ENCODE data around the gene ZRANB3. TPM values are rescaled to one million over a fixed set of nuclear protein-coding genes. Genes with fewer than 3 reads are reported as not detected.

The ZRANB3 gene
- total and polyA plus RNA-seq, 2 donors (not counting 3 experiments of a cell fraction or from before 2014, with no cell fraction given), result 2.2 to 6.0 TPM

DNA sequence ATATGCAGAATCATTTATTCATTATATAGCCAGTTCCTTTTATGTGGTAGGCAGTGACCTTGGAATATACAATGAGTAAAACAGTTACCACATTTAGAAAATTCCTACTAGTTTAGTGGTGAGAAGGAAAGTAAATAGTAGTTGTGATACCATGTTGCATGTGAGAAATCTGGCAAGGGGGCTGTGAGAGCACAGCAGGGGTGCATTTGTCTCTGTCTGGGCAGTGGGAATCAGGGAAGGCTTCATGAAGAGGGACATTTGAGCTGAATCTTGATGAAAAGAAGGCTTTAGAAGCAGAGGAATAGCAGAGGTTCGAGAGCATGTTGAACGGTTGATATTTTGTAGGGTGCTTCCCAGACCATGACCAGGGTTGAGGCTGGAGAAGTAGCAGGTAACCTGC is 400.3 kb downstream of the ZRANB3 start:
- no peaks in the 10 kb centered on the region for H3K9me3 ChIP-seq (replicated peaks; ENCODE audit: control insufficient read depth, insufficient read depth, low read length)
- CTCF ChIA-PET, result interaction anchor here (1.4 kb wide), 1 partner anchor 11 kb away, joined by 5 read pairs; no protein-coding TSS in a partner anchor
- no peak overlapping the region for H3K4me3 ChIP-seq (replicated peaks in 1 of 3; ENCODE audit: insufficient read depth in 1 of 3, low read depth in 1 of 3, low read length in 3 of 3)
- intact Hi-C loops (cut with micrococcal nuclease) (no loop called here), dilution Hi-C loops (cut with MboI; ENCODE audit: extremely low pct_ligation_motif_present, low sequenced_read_pairs) (no loop called here)
- no peak overlapping the region for H3K4me2 ChIP-seq (ENCODE audit: insufficient read depth, low read length)
- no peak overlapping the region for H2AFZ ChIP-seq (ENCODE audit: low read depth, low read length)
- no peak overlapping the region for H3K9ac ChIP-seq (replicated peaks; ENCODE audit: extremely low read depth, insufficient read depth, low read length)
- H3K79me2 ChIP-seq (ENCODE audit: control insufficient read depth, insufficient read depth, low read length), result no peaks in the 10 kb centered on the region
- TF ChIP-seq JUN (IDR thresholded peaks at IDR 0.05; ENCODE audit: borderline replicate concordance, insufficient read depth, insufficient read length, low read depth) (no peak), FOS (IDR thresholded peaks at IDR 0.05; ENCODE audit: borderline replicate concordance, insufficient read depth, low read length) (no peak)
- TF ChIP-seq, protein P1, sequence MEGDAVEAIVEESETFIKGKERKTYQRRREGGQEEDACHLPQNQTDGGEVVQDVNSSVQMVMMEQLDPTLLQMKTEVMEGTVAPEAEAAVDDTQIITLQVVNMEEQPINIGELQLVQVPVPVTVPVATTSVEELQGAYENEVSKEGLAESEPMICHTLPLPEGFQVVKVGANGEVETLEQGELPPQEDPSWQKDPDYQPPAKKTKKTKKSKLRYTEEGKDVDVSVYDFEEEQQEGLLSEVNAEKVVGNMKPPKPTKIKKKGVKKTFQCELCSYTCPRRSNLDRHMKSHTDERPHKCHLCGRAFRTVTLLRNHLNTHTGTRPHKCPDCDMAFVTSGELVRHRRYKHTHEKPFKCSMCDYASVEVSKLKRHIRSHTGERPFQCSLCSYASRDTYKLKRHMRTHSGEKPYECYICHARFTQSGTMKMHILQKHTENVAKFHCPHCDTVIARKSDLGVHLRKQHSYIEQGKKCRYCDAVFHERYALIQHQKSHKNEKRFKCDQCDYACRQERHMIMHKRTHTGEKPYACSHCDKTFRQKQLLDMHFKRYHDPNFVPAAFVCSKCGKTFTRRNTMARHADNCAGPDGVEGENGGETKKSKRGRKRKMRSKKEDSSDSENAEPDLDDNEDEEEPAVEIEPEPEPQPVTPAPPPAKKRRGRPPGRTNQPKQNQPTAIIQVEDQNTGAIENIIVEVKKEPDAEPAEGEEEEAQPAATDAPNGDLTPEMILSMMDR (IDR thresholded peaks at IDR 0.05; ENCODE audit: extremely low read depth in 1 of 2, insufficient read depth in 1 of 2, low read depth in 1 of 2, low read length in 2 of 2), result no peak
- TF ChIP-seq, protein P2, sequence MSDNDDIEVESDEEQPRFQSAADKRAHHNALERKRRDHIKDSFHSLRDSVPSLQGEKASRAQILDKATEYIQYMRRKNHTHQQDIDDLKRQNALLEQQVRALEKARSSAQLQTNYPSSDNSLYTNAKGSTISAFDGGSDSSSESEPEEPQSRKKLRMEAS (IDR thresholded peaks at IDR 0.05; ENCODE audit: insufficient read depth, insufficient read length), result no peak
- H3K9me1 ChIP-seq (replicated peaks; ENCODE audit: control insufficient read depth, extremely low read depth, insufficient read depth, low read length), result no peaks in the 10 kb centered on the region
- H3K4me1 ChIP-seq (ENCODE audit: control insufficient read depth, extremely low read depth, insufficient read depth, low read length), result no peaks in the 10 kb centered on the region
- no peak for DNase-seq (ENCODE audit: low read depth, low spot score)
- POLR2A ChIA-PET, result no interaction called here
- H3K27ac ChIP-seq (ENCODE audit: insufficient read depth, low read depth, low read length), result no peak overlapping the region
- no peaks in the 10 kb centered on the region for H3K27me3 ChIP-seq (ENCODE audit: control insufficient read depth in 2 of 2, insufficient read depth in 2 of 2, low read length in 2 of 2)
- H3K36me3 ChIP-seq (ENCODE audit: control insufficient read depth in 2 of 2, extremely low read depth in 1 of 2, insufficient read depth in 2 of 2, low read length in 2 of 2), result peaks cover 9 to 12% of the 10 kb centered on the region in 2 experiments
- BruUV-seq (replicated peaks), result no TSS peak
- H4K20me1 ChIP-seq (replicated peaks; ENCODE audit: control insufficient read depth, extremely low read depth, insufficient read depth, low read length), result no peaks in the 10 kb centered on the region
- FAIRE-seq, result no peak

DNA sequence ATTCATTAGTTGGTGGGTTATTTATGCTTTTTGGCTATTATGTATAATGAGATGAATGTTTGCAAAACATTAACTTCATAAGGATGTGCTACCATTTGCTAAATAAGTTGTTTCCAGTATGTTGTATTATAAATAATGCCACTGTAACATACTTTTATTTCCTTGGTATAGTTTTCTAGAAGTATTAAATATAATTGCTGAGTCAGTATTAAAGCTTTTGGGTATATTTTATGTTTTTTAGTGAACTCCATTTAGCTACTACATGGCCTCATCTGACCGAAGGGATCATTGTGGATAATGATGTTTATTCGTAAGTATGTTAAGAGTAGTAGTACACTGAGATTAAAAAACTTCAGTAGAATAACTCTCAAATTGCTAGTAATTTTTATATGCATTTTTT is 405.1 kb downstream of the ZRANB3 start:
- H3K4me3 ChIP-seq (replicated peaks in 1 of 3; ENCODE audit: insufficient read depth in 1 of 3, low read depth in 1 of 3, low read length in 3 of 3), result no peak overlapping the region
- no TSS peak for BruUV-seq (replicated peaks)
- H3K27me3 ChIP-seq (ENCODE audit: control insufficient read depth in 2 of 2, insufficient read depth in 2 of 2, low read length in 2 of 2), result no peaks in the 10 kb centered on the region
- no peak overlapping the region for H3K9ac ChIP-seq (replicated peaks; ENCODE audit: extremely low read depth, insufficient read depth, low read length)
- no peaks in the 10 kb centered on the region for H3K79me2 ChIP-seq (ENCODE audit: control insufficient read depth, insufficient read depth, low read length)
- no peak overlapping the region for H3K27ac ChIP-seq (ENCODE audit: insufficient read depth, low read depth, low read length)
- no peak overlapping the region for H2AFZ ChIP-seq (ENCODE audit: low read depth, low read length)
- no peak overlapping the region for H3K4me2 ChIP-seq (ENCODE audit: insufficient read depth, low read length)
- no peaks in the 10 kb centered on the region for H3K9me1 ChIP-seq (replicated peaks; ENCODE audit: control insufficient read depth, extremely low read depth, insufficient read depth, low read length)
- H4K20me1 ChIP-seq (replicated peaks; ENCODE audit: control insufficient read depth, extremely low read depth, insufficient read depth, low read length), result no peaks in the 10 kb centered on the region
- TF ChIP-seq JUN (IDR thresholded peaks at IDR 0.05; ENCODE audit: borderline replicate concordance, insufficient read depth, insufficient read length, low read depth), result no peak
- no peak for TF ChIP-seq POLR2A (IDR thresholded peaks at IDR 0.05; ENCODE audit: low read depth, low read length)
- TF ChIP-seq, protein P1 (IDR thresholded peaks at IDR 0.05; ENCODE audit: extremely low read depth in 1 of 2, insufficient read depth in 1 of 2, low read depth in 1 of 2, low read length in 2 of 2), result no peak
- TF ChIP-seq FOS (IDR thresholded peaks at IDR 0.05; ENCODE audit: borderline replicate concordance, insufficient read depth, low read length), result no peak
- no peak for TF ChIP-seq POLR2AphosphoS5 (IDR thresholded peaks at IDR 0.05; ENCODE audit: insufficient read depth, low read depth, low read length)
- TF ChIP-seq, protein P2 (IDR thresholded peaks at IDR 0.05; ENCODE audit: insufficient read depth, insufficient read length), result no peak
- no peak for TF ChIP-seq MYC (IDR thresholded peaks at IDR 0.05; ENCODE audit: low read depth, low read length)
- no peak for TF ChIP-seq EZH2 (IDR thresholded peaks at IDR 0.05; ENCODE audit: borderline replicate concordance, low read depth, low read length, severe bottlenecking)
- no peak for TF ChIP-seq GATA2 (IDR thresholded peaks at IDR 0.05; ENCODE audit: insufficient read depth, insufficient read length, low read depth, low read length)
- ChIA-PET CTCF (no interaction called here), POLR2A (no interaction called here)
- no peaks in the 10 kb centered on the region for H3K4me1 ChIP-seq (ENCODE audit: control insufficient read depth, extremely low read depth, insufficient read depth, low read length)
- DNase-seq (ENCODE audit: low read depth, low spot score), result no peak
- H3K9me3 ChIP-seq (replicated peaks; ENCODE audit: control insufficient read depth, insufficient read depth, low read length), result no peaks in the 10 kb centered on the region
- no peak for FAIRE-seq
- H3K36me3 ChIP-seq (ENCODE audit: control insufficient read depth in 2 of 2, extremely low read depth in 1 of 2, insufficient read depth in 2 of 2, low read length in 2 of 2), result peaks cover 4 to 6% of the 10 kb centered on the region in 2 experiments
- dilution Hi-C loops (cut with MboI; ENCODE audit: extremely low pct_ligation_motif_present, low sequenced_read_pairs) (no loop called here), intact Hi-C loops (cut with micrococcal nuclease) (no loop called here)

Data from endothelial cell of umbilical vein (primary cell).